Ishikawa (cell line): ENCODE measurements around the gene RPN2.

ENCODE experiments used
- CEBPB ChIP-seq: IDR thresholded peaks from 2 replicates; pipeline ENCODE4 v1.6.1; 2012
- EGR1 ChIP-seq: IDR thresholded peaks from 2 replicates; pipeline ENCODE4 v1.6.1; 2012
- EP300 ChIP-seq: IDR thresholded peaks from 2 replicates; pipeline ENCODE4 v1.6.1; 2012; ENCODE audit warnings: borderline replicate concordance
- FOXM1 ChIP-seq: IDR thresholded peaks from 2 replicates; pipeline ENCODE4 v1.6.1; 2012; ENCODE audit warnings: low read depth, borderline replicate concordance
- TAF1 ChIP-seq: IDR thresholded peaks from 2 replicates; pipeline ENCODE4 v1.6.1; 2012; ENCODE audit warnings: low read depth, mild to moderate bottlenecking
- TCF12 ChIP-seq: IDR thresholded peaks from 2 replicates; pipeline ENCODE4 v1.6.1; 2012; ENCODE audit warnings: low read depth
- TEAD4 ChIP-seq: IDR thresholded peaks from 2 replicates; pipeline ENCODE4 v1.6.1; 2012
- TF ChIP-seq, protein P1 (sequence below): IDR thresholded peaks from 2 replicates; pipeline ENCODE4 v1.6.1; 2012; ENCODE audit warnings: low read depth, mild to moderate bottlenecking

DNA sequence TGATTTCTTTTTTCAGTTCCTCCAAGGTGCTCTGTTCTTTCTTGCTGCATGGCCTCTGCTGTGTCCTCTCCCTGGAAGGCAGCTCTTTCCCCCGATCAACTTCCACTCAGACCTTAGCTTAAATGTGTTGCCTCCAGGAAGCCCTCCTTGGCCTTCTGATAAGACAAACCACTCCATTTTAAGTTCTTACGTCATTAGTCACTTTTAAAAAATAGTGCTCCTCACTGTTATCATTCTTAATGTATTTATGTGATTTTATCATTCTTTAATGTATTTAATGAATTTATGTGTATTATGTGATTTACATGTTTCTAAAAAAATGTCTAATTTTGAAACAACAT lies 98.1 kb downstream of the RPN2 start:
- TF ChIP-seq TAF1 = no peak
- TF ChIP-seq TEAD4 = no peak
- no peak for TF ChIP-seq CEBPB
- TF ChIP-seq TCF12 = no peak
- no peak for TF ChIP-seq EP300
- no peak for TF ChIP-seq FOXM1
- TF ChIP-seq, protein P1, sequence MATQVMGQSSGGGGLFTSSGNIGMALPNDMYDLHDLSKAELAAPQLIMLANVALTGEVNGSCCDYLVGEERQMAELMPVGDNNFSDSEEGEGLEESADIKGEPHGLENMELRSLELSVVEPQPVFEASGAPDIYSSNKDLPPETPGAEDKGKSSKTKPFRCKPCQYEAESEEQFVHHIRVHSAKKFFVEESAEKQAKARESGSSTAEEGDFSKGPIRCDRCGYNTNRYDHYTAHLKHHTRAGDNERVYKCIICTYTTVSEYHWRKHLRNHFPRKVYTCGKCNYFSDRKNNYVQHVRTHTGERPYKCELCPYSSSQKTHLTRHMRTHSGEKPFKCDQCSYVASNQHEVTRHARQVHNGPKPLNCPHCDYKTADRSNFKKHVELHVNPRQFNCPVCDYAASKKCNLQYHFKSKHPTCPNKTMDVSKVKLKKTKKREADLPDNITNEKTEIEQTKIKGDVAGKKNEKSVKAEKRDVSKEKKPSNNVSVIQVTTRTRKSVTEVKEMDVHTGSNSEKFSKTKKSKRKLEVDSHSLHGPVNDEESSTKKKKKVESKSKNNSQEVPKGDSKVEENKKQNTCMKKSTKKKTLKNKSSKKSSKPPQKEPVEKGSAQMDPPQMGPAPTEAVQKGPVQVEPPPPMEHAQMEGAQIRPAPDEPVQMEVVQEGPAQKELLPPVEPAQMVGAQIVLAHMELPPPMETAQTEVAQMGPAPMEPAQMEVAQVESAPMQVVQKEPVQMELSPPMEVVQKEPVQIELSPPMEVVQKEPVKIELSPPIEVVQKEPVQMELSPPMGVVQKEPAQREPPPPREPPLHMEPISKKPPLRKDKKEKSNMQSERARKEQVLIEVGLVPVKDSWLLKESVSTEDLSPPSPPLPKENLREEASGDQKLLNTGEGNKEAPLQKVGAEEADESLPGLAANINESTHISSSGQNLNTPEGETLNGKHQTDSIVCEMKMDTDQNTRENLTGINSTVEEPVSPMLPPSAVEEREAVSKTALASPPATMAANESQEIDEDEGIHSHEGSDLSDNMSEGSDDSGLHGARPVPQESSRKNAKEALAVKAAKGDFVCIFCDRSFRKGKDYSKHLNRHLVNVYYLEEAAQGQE = no peak
- no peak for TF ChIP-seq EGR1
